Measurements from ENCODE around the gene PPP1R2C.

Gene PPP1R2C

DNA sequence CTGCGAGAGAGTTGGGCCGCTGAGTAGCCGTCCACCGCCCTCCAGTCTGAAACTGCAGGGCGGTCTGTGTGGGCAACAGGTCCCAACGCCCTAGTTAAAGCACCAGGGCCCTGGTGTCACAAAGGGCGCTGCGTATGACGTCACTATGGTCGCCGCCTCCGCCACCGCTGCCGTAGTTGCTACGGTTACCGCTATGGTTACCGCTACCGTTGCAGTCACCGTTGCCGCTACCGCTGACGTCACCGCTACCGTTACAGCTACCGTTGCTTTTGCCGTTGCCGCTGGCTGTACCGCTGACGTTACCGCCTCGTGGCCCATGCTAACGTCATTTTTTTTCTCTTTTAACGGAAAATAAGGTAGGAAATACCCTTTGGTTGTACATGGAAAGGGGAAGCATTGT is at the start of gene PPP1R2C:
Gene PPP1R2C, minus strand, starts transcription at position 68 of the 400 bp plus-strand sequence. CDS start 84 bp downstream, outside the sequence.
- DNase-seq = no peak

- no peak for DNase-seq
Measured at GRCh38 chrX:42825201-42825600, 47.2 kb upstream of the PPP1R2C start.

DNA sequence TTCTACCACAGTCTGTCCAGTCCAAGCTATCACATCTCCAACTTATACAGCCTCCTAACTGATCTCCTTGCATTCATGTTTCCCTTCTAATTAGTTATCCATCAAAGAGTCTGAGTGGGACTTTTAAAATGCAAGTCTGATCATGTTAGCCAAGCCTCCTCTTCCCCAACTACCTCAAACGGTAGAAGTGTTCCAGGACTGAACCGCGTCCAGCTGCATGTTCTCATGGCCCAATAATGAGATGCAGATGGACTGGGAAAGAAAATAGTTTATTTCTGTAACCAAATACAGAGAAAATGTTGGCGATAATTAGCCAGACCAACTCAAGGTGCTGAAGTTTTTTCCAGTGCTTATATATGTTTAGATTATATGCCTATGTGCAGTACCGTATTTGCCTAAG is 46.6 kb upstream of the PPP1R2C start:
- DNase-seq = no peak

DNA sequence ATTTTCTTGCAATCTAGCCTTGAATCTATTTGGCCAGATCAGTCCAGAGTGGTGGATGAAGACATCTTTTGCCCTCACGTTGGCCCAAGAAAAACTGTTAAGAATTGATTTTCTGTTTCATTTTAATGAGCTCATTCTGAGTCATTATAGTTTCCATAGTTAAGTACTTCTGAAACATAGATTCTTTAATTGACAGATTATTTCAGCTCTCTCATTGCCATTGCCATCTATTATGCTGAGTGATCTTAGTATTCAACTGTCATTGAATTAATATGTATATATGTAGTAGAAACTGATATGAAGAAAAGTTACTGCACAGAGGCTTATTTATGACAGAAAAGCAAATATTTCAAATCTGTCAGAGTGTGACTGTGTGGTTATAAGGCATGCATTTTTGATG is 45.5 kb upstream of the PPP1R2C start:
- DNase-seq = no peak

DNA sequence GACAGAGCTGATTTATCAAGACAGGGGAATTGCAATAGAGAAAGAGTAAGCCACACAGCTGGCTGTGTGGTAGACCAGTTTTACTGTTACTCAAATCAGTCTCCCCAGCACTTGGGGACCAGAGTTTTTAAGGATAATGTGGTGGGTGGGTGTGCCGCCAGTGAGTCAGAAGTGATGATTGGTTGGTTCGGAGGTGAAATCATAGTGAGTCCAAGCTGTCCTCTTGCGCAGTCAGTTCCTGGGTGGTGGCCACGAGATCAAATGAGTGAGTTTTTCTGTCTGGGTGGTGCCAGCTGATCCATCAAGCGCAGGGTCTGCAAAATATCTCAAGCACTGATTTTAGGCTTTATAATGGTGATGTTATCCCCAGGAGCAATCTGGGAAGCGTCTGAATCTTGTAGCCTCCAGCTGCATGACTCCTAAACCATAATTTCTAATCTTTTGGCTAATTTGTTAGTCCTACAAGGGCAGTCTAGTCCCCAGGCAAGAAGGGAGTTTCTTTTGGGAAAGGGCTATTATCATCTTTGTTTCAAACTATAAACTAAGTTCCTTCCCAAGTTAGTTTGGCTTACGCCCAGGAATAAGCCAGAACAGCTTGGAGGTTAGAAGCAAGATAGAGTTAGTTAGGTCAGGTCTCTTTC is 44.0 kb upstream of the PPP1R2C start:
- DNase-seq = no peak

- DNase-seq = no peak
Measured at GRCh38 chrX:42818151-42818921, 40.4 kb upstream of the PPP1R2C start.

DNA sequence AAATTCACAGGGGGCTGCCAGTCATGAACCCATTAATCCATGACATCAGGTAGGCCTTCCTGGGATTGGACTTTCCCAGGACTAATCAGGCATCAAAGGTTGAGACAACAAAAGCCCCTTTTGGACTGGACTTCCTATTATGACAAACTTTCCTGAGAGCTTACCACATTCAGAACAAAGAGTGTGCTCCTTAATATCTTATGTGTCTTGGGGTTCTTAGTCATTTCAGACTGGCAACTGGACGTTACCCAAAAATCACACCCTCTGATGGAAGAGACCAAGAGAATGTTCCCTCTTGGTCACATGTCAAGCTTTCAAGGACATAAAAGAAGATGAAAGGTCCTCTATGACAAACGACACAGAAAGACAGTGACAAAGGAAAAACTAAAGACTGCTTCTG is 31.6 kb upstream of the PPP1R2C start:
- DNase-seq = no peak

- no peak for DNase-seq
Measured at GRCh38 chrX:42807393-42807792, 29.4 kb upstream of the PPP1R2C start.

- no peak for DNase-seq
Measured at GRCh38 chrX:42804524-42804923, 26.6 kb upstream of the PPP1R2C start.

GRCh38 chrX:42803320-42803719 is 25.4 kb upstream of the PPP1R2C start:
- no peak for DNase-seq

GRCh38 chrX:42797651-42798269 is 19.8 kb upstream of the PPP1R2C start:
- DNase-seq = peak; percentile 46

GRCh38 chrX:42783451-42783850 is 5.5 kb upstream of the PPP1R2C start:
- no peak for DNase-seq

- DNase-seq = no peak
Measured at GRCh38 chrX:42776195-42776594, 1.8 kb downstream of the PPP1R2C start.

GRCh38 chrX:42772874-42773273 is 5.1 kb downstream of the PPP1R2C start:
- DNase-seq = no peak

DNA sequence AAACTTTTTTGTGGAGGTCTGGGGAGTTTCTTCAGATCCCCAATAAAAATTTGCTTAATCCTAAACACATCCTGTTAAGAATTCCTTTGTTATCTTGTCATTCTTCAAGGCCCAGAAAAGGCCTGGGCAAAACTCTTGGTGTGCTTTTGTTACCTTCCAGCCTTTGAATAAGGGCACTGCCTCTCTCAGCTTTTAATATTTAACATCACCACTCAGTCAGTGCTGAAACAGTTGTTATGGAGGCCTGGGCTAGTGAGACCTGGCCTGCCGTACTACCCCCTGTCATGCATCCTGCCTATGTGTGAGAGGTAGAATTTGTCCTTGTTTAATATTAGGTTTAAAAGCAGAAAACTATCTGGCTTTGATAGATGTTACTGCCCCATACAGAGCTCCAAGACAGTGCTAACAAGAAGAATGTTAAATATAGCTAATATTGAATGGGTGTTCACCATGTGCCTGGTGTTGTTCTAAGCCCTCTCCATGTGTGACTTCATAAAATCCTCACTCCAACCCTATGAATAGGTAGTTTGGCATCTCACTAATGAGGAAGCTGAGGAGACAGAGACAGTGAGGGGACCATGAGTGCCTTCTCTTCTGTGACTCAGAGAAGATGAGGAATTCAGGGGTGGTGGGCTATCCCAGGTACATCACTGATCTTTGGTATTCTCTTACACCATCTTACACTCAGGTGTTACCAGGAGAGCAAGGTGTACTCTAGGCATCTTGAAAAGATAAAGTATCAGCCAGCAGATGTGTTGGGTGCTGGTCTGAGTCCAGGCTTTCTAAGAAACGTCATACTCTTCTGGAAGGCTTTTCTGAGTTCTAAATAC is 6.2 kb downstream of the PPP1R2C start:
- DNase-seq = no peak

- DNase-seq = no peak
Measured at GRCh38 chrX:42770566-42770965, 7.4 kb downstream of the PPP1R2C start.

- DNase-seq = no peak
Measured at GRCh38 chrX:42759881-42760280, 18.1 kb downstream of the PPP1R2C start.

DNA sequence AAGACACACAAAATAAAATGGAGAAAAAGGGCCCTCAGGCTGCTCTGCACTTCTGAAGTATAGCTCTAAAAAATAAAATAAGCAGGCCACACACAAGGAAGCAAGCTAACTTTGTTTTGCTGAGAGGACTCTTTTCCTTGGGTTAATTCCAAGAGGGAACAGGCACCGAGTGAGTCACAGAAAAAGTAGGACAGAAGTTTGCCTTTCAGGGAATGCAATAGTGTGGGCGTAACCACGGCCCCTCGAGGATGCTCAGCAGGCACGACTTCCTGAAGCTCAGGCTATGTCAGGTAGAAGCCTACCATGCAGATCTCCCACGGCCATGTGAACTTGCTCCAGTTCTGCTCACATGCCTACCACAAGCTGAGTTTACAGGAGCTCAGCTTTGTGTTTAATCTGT is 22.1 kb downstream of the PPP1R2C start:
- no peak for DNase-seq

GRCh38 chrX:42754603-42755002 is 23.4 kb downstream of the PPP1R2C start:
- no peak for DNase-seq

DNA sequence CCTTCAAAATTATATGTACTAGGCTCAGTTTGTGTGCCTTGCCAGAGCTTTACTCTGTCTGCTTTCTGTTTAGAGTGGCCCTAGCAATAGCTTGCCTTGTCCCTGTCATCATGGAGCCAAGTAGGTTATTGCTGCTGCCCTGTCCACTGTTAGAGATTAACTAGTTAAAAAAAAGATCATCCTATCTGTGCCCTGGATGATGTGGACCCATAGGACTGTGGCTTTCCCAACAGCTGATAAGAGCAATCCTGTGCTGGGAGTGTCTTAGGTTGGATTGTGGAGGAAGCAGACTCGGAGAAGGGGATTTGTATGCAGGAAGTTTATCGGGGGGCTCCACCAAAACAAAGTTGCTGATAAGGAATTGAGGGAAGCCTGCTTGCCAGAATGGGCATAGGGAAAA is 23.8 kb downstream of the PPP1R2C start:
- no peak for DNase-seq

GRCh38 chrX:42752730-42753129 is 25.2 kb downstream of the PPP1R2C start:
- DNase-seq = no peak

GRCh38 chrX:42751573-42751972 is 26.4 kb downstream of the PPP1R2C start:
- no peak for DNase-seq

Measured in NCI-H446 treated with DMSO at 0.1 percent for 48 hours (cell line).